HEK293T (cell line): ENCODE measurements around the gene PCP4L1.

ENCODE experiments used
- FOXA1 ChIP-seq: fragments of 450-650 bp; IDR thresholded peaks from 2 replicates; pipeline ENCODE4 v1.6.1; 2016; ENCODE audit warnings: mild to moderate bottlenecking
- SP1 ChIP-seq: fragments of 450-650 bp; IDR thresholded peaks from 2 replicates; pipeline ENCODE4 v1.6.1; 2017

GRCh38 chr1:161251579-161251978 is 7.0 kb upstream of the PCP4L1 start:
- TF ChIP-seq FOXA1 = no peak
- no peak for TF ChIP-seq SP1
